ENCODE data around the gene ARHGAP21. TPM values are rescaled to one million over a fixed set of nuclear protein-coding genes. Genes with fewer than 3 reads are reported as not detected.

ARHGAP21 gene
- total RNA-seq, 1 donor from 2014 or later, result 44.8 TPM

GRCh38 chr10:24550680-24551079, 173.0 kb downstream of the ARHGAP21 start:
- no peak overlapping the region for H3K27ac ChIP-seq (replicated peaks)
- peaks cover 27% of the 10 kb centered on the region for H3K36me3 ChIP-seq
- intact Hi-C loops (cut with micrococcal nuclease), result no loop called here
- H3K9me3 ChIP-seq (replicated peaks), result no peaks in the 10 kb centered on the region
- no peak overlapping the region for H3K4me3 ChIP-seq
- no peak for DNase-seq
- no peaks in the 10 kb centered on the region for H3K4me1 ChIP-seq
- no peaks in the 10 kb centered on the region for H3K27me3 ChIP-seq (ENCODE audit: low read depth)
- no peak for TF ChIP-seq CTCF (IDR thresholded peaks at IDR 0.05; ENCODE audit: borderline replicate concordance)

GRCh38 chr10:24545585-24545984, 178.1 kb downstream of the ARHGAP21 start:
- Histone ChIP-seq H3K4me3 (no peak overlapping the region), H3K9me3 (replicated peaks) (no peaks in the 10 kb centered on the region), H3K27ac (replicated peaks) (no peak overlapping the region), H3K27me3 (ENCODE audit: low read depth) (no peaks in the 10 kb centered on the region), H3K36me3 (peaks cover 78% of the 10 kb centered on the region), H3K4me1 (no peaks in the 10 kb centered on the region)
- TF ChIP-seq CTCF (IDR thresholded peaks at IDR 0.05; ENCODE audit: borderline replicate concordance), result no peak
- no peak for DNase-seq
- intact Hi-C loops (cut with micrococcal nuclease), result no loop called here

GRCh38 chr10:24544776-24545175, 178.9 kb downstream of the ARHGAP21 start:
- Histone ChIP-seq H3K4me1 (no peaks in the 10 kb centered on the region), H3K27ac (replicated peaks) (no peak overlapping the region), H3K27me3 (ENCODE audit: low read depth) (no peaks in the 10 kb centered on the region), H3K36me3 (peaks cover 86% of the 10 kb centered on the region), H3K9me3 (replicated peaks) (no peaks in the 10 kb centered on the region), H3K4me3 (no peak overlapping the region)
- DNase-seq, result no peak
- intact Hi-C loops (cut with micrococcal nuclease), result no loop called here
- no peak for TF ChIP-seq CTCF (IDR thresholded peaks at IDR 0.05; ENCODE audit: borderline replicate concordance)

GRCh38 chr10:24542314-24543270, 181.1 kb downstream of the ARHGAP21 start:
- H3K27ac ChIP-seq (replicated peaks), result no peak overlapping the region
- no peak overlapping the region for H3K4me3 ChIP-seq
- H3K27me3 ChIP-seq (ENCODE audit: low read depth), result no peaks in the 10 kb centered on the region
- no peaks in the 10 kb centered on the region for H3K9me3 ChIP-seq (replicated peaks)
- no peak for TF ChIP-seq CTCF (IDR thresholded peaks at IDR 0.05; ENCODE audit: borderline replicate concordance)
- no peaks in the 10 kb centered on the region for H3K4me1 ChIP-seq
- H3K36me3 ChIP-seq, result peaks cover 92% of the 10 kb centered on the region
- intact Hi-C loops (cut with micrococcal nuclease), result no loop called here
- DNase-seq, result no peak

GRCh38 chr10:24541239-24541753, 182.4 kb downstream of the ARHGAP21 start:
- H3K9me3 ChIP-seq (replicated peaks), result no peaks in the 10 kb centered on the region
- DNase-seq, result no peak
- H3K4me3 ChIP-seq, result no peak overlapping the region
- peaks cover 93% of the 10 kb centered on the region for H3K36me3 ChIP-seq
- intact Hi-C loops (cut with micrococcal nuclease), result no loop called here
- H3K27ac ChIP-seq (replicated peaks), result no peak overlapping the region
- H3K4me1 ChIP-seq, result no peaks in the 10 kb centered on the region
- H3K27me3 ChIP-seq (ENCODE audit: low read depth), result no peaks in the 10 kb centered on the region
- TF ChIP-seq CTCF (IDR thresholded peaks at IDR 0.05; ENCODE audit: borderline replicate concordance), result no peak

All from left ventricle myocardium inferior (tissue), 1 donor.